ENCODE measurements around the gene PDCD1LG2. TPM values are rescaled to one million over a fixed set of nuclear protein-coding genes. Genes with fewer than 3 reads are reported as not detected.

PDCD1LG2 gene
- total RNA-seq, 4 donors from 2014 or later: 2.5 to 4.2 (median 2.9) TPM

GRCh38 chr9:5485378-5486085, 24.8 kb upstream of the PDCD1LG2 start:
- Histone ChIP-seq H3K4me3 (no peak overlapping the region), H3K9me3 (no peaks in the 10 kb centered on the region), H3K27me3 (no peaks in the 10 kb centered on the region), H3K36me3 (no peaks in the 10 kb centered on the region), H3K4me1 (no peaks in the 10 kb centered on the region), H3K27ac (replicated peaks in 1 of 4) (no peak overlapping the region)
- no peak for TF ChIP-seq EP300 (IDR thresholded peaks at IDR 0.05)
- TF ChIP-seq POLR2AphosphoS5 (IDR thresholded peaks at IDR 0.05): no peak
- no peak for TF ChIP-seq POLR2A (IDR thresholded peaks at IDR 0.05; ENCODE audit: low read depth)
- no peak for TF ChIP-seq CTCF (IDR thresholded peaks at IDR 0.05)
- WGBS: 82% methylated on average over 5 of the region's 5 CpGs
- DNase-seq (ENCODE audit: extremely low spot score): no peak
- intact Hi-C loops (cut with DNase I): no loop called here

- no peak overlapping the region for H3K27ac ChIP-seq (replicated peaks in 1 of 4)
- H3K27me3 ChIP-seq: no peaks in the 10 kb centered on the region
- no peaks in the 10 kb centered on the region for H3K9me3 ChIP-seq
- no peaks in the 10 kb centered on the region for H3K4me1 ChIP-seq
- DNase-seq (ENCODE audit: extremely low spot score): no peak
- no peak overlapping the region for H3K4me3 ChIP-seq
- TF ChIP-seq POLR2A (IDR thresholded peaks at IDR 0.05; ENCODE audit: low read depth): no peak
- no peak for TF ChIP-seq EP300 (IDR thresholded peaks at IDR 0.05)
- TF ChIP-seq POLR2AphosphoS5 (IDR thresholded peaks at IDR 0.05): no peak
- no peak for TF ChIP-seq CTCF (IDR thresholded peaks at IDR 0.05)
- intact Hi-C loops (cut with DNase I): no loop called here
- H3K36me3 ChIP-seq: no peaks in the 10 kb centered on the region
- 96% methylated on average over 5 of the region's 5 CpGs for WGBS
Measured at GRCh38 chr9:5486988-5487387, 23.3 kb upstream of the PDCD1LG2 start.

- intact Hi-C loops (cut with DNase I): no loop called here
- no peaks in the 10 kb centered on the region for H3K9me3 ChIP-seq
- no peak for DNase-seq (ENCODE audit: extremely low spot score)
- H3K27ac ChIP-seq (replicated peaks in 1 of 4): no peak overlapping the region
- no peak overlapping the region for H3K4me3 ChIP-seq
- H3K27me3 ChIP-seq: no peaks in the 10 kb centered on the region
- H3K4me1 ChIP-seq: no peaks in the 10 kb centered on the region
- 76% methylated on average over 9 of the region's 9 CpGs for WGBS
- TF ChIP-seq CTCF (IDR thresholded peaks at IDR 0.05) (no peak), POLR2A (IDR thresholded peaks at IDR 0.05; ENCODE audit: low read depth) (no peak), POLR2AphosphoS5 (IDR thresholded peaks at IDR 0.05) (no peak), EP300 (IDR thresholded peaks at IDR 0.05) (no peak)
- no peaks in the 10 kb centered on the region for H3K36me3 ChIP-seq
Measured at GRCh38 chr9:5488221-5489008, 21.9 kb upstream of the PDCD1LG2 start.

- 82% methylated on average over 9 of the region's 9 CpGs for WGBS
- Histone ChIP-seq H3K27ac (replicated peaks in 1 of 4) (no peak overlapping the region), H3K4me1 (no peaks in the 10 kb centered on the region), H3K9me3 (no peaks in the 10 kb centered on the region), H3K36me3 (no peaks in the 10 kb centered on the region), H3K4me3 (no peak overlapping the region), H3K27me3 (no peaks in the 10 kb centered on the region)
- DNase-seq (ENCODE audit: extremely low spot score): no peak
- intact Hi-C loops (cut with DNase I): no loop called here
- TF ChIP-seq CTCF (IDR thresholded peaks at IDR 0.05) (no peak), POLR2A (IDR thresholded peaks at IDR 0.05; ENCODE audit: low read depth) (no peak)
Measured at GRCh38 chr9:5489630-5490490, 20.5 kb upstream of the PDCD1LG2 start.

Data from esophagus muscularis mucosa (tissue), 4 donors.